GM23338 (cell line): ENCODE measurements around the gene SOX1. TPM values are rescaled to one million over a fixed set of nuclear protein-coding genes. Genes with fewer than 3 reads are reported as not detected.

Experiments used
- ATAC-seq: fragments of 200-7000 bp; cut with Tn5 transposase; 3 replicates; pipeline ENCODE4 v1.9.1; 2020
- DNase-seq: peaks from one replicate; pipeline ENCODE4 v3.0.0-alpha.2; 2015; ENCODE audit warnings: low spot score
- H2AFZ ChIP-seq: fragments of 200-600 bp; sonication (generic); 2 replicates; pipeline ENCODE4 v1.8.0; 2016; ENCODE audit warnings: antibody characterized with exemption, mild to moderate bottlenecking, moderate library complexity
- H3F3A ChIP-seq: fragments of 200-600 bp; sonication (generic); replicated peaks from 2 replicates; pipeline ENCODE4 v1.8.0; 2017; ENCODE audit warnings: antibody characterized with exemption, mixed run types, low read depth
- H3K27ac ChIP-seq: fragments of 200-600 bp; sonication (generic); 2 replicates; pipeline ENCODE4 v1.6.1; 2016; ENCODE audit warnings: low read depth
- H3K27me3 ChIP-seq: fragments of 200-600 bp; sonication (generic); 2 replicates; pipeline ENCODE4 v1.8.0; 2016; ENCODE audit warnings: mild to moderate bottlenecking, mixed run types, moderate library complexity; ENCODE audit not compliant: insufficient read depth
- H3K36me3 ChIP-seq: fragments of 200-600 bp; sonication (generic); 2 replicates; pipeline ENCODE4 v1.8.0; 2016; ENCODE audit warnings: mild to moderate bottlenecking; ENCODE audit not compliant: insufficient read depth
- H3K4me1 ChIP-seq: fragments of 200-600 bp; sonication (generic); 2 replicates; pipeline ENCODE4 v1.8.0; 2016; ENCODE audit warnings: mild to moderate bottlenecking, moderate library complexity; ENCODE audit not compliant: insufficient read depth
- H3K4me2 ChIP-seq: fragments of 200-600 bp; sonication (generic); 2 replicates; pipeline ENCODE4 v1.7.1; 2017; ENCODE audit warnings: mixed run types
- H3K4me3 ChIP-seq: fragments of 200-600 bp; sonication (generic); 2 replicates; pipeline ENCODE4 v1.6.1; 2016; ENCODE audit warnings: mixed run types
- H3K79me2 ChIP-seq: fragments of 200-600 bp; sonication (generic); replicated peaks from 2 replicates; pipeline ENCODE4 v1.8.0; 2017; ENCODE audit warnings: mild to moderate bottlenecking; ENCODE audit not compliant: insufficient read depth
- H3K9me2 ChIP-seq: fragments of 200-600 bp; sonication (generic); 2 replicates; pipeline ENCODE4 v1.8.0; 2017; ENCODE audit not compliant: insufficient read depth
- H4K20me1 ChIP-seq: fragments of 200-600 bp; sonication (generic); replicated peaks from 2 replicates; pipeline ENCODE4 v1.8.0; 2017; ENCODE audit warnings: mild to moderate bottlenecking; ENCODE audit not compliant: insufficient read depth
- H3K27ac Mint-ChIP-seq: 2 replicates; pipeline ENCODE4 v1.8.0; 2020; ENCODE audit warnings: inconsistent platforms, mild to moderate bottlenecking, moderate library complexity, mixed read lengths
- H3K27me3 Mint-ChIP-seq: 3 replicates; pipeline ENCODE4 v1.8.0; 2022; ENCODE audit warnings: low read depth, mild to moderate bottlenecking, moderate library complexity, mixed read lengths, inconsistent platforms; ENCODE audit not compliant: insufficient read depth, poor library complexity
- H3K36me3 Mint-ChIP-seq: 3 replicates; pipeline ENCODE4 v1.8.0; 2021; ENCODE audit warnings: low read depth, mild to moderate bottlenecking, inconsistent platforms, moderate library complexity, mixed read lengths
- H3K4me1 Mint-ChIP-seq: 3 replicates; pipeline ENCODE4 v1.8.0; 2020; ENCODE audit warnings: mild to moderate bottlenecking, inconsistent platforms, mixed read lengths
- H3K4me3 Mint-ChIP-seq: 3 replicates; pipeline ENCODE4 v1.8.0; 2021; ENCODE audit warnings: moderate library complexity, mild to moderate bottlenecking, inconsistent platforms, mixed read lengths
- H3K9me3 Mint-ChIP-seq: 3 replicates; pipeline ENCODE4 v1.8.0; 2020; ENCODE audit warnings: moderate library complexity, mild to moderate bottlenecking, inconsistent platforms, mixed read lengths
- CREB1 ChIP-seq: fragments of 250-450 bp; sonication (Bioruptor Pico); IDR thresholded peaks from 2 replicates; pipeline ENCODE4 v1.5.0; 2020; ENCODE audit warnings: low read depth, mild to moderate bottlenecking, moderate library complexity
- ETS1 ChIP-seq: IDR thresholded peaks from 2 replicates; pipeline ENCODE4 v1.6.1; 2016; ENCODE audit warnings: antibody characterized with exemption
- EZH2 ChIP-seq: fragments of 200-600 bp; sonication (generic); IDR thresholded peaks from one replicate; pipeline ENCODE4 v1.8.0; 2017; ENCODE audit warnings: antibody characterized with exemption, mild to moderate bottlenecking, low read depth; ENCODE audit not compliant: unreplicated experiment
- ZNF114 ChIP-seq: fragments of 250-450 bp; sonication (Bioruptor Pico); IDR thresholded peaks from 2 replicates; pipeline ENCODE4 v1.5.0; 2020; ENCODE audit warnings: mild to moderate bottlenecking, moderate library complexity
- polyA plus RNA-seq: library from polyadenylated mRNA; unstranded; fragments of >200 nt; fragmentation: Nextera tagmentation; extraction: Ambion mirVana; gene quantifications from 2 replicates; pipeline ENCODE4 v1.2.1, GENCODE V29; 2016
- total RNA-seq: library from RNA; depleted of rRNA; stranded (reverse); fragments of >200 nt; shearing (Covaris generic); gene quantifications from 2 replicates; pipeline ENCODE4 v1.2.3, GENCODE V29; 2014
- TF ChIP-seq, protein P1 (sequence below): fragments of 250-450 bp; sonication (Bioruptor Pico); IDR thresholded peaks from 2 replicates; pipeline ENCODE4 v1.5.0; 2020; ENCODE audit warnings: mild to moderate bottlenecking, moderate library complexity

The SOX1 gene
- total and polyA plus RNA-seq, 2 experiments from 2014 or later: 0.10 to 0.17 TPM

DNA sequence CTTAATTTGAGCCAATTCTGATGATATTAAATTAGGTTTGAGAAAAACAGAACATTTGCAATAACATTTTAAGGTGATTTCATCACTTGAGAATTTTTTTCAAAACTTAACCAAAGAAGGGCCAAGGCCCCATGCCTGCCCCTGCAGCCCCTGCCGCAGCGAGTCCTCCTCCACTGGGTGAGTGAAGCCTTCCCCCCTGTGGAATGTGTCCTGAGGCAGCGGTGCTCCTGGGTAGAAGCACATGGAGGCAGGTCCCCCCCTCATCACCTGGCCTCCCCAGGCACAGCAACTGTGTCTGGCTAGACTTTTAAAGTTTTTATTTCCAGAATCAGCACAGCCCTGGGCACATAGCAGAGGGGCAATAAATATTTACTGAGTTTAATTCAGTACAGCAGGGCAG, 10.8 kb downstream of the SOX1 start:
- Histone ChIP-seq H3K27ac (no peak overlapping the region), H3K79me2 (no peaks in the 10 kb centered on the region), H4K20me1 (0 out of 2 replicates have a peak, but pooled peaks cover 7% of the 10 kb centered on the region), H3K27me3 (peaks cover 55% of the 10 kb centered on the region), H3K4me3 (peak overlapping the region; percentile 38; the same call in 1 of the 2 replicates), H3F3A (peaks cover 9% of the 10 kb centered on the region), H2AFZ (no peak overlapping the region; the same call in 1 of the 2 replicates), H3K4me1 (peaks cover 31% of the 10 kb centered on the region), H3K4me2 (peak overlapping the region; percentile 63), H3K9me2 (no peaks in the 10 kb centered on the region), H3K36me3 (no peaks in the 10 kb centered on the region)
- no peak for DNase-seq
- no peaks in the 10 kb centered on the region for H3K9me3 Mint-ChIP-seq
- no peaks in the 10 kb centered on the region; the same call in 2 of the 3 replicates for H3K36me3 Mint-ChIP-seq
- no peak overlapping the region for H3K4me3 Mint-ChIP-seq
- H3K27ac Mint-ChIP-seq: no peak overlapping the region
- H3K4me1 Mint-ChIP-seq: peaks cover 22% of the 10 kb centered on the region
- H3K27me3 Mint-ChIP-seq: peaks cover 37% of the 10 kb centered on the region
- TF ChIP-seq ZNF114 (CRISPR knock-in tag): no peak
- peak; percentile 1 for ATAC-seq

GRCh38 chr13:112078216-112078615, 11.3 kb downstream of the SOX1 start:
- no peaks in the 10 kb centered on the region for H3K36me3 ChIP-seq
- H3K4me1 ChIP-seq: peaks cover 31% of the 10 kb centered on the region
- DNase-seq (no peak), ATAC-seq (peak; percentile 44)
- Mint-ChIP-seq H3K27ac (no peak overlapping the region), H3K27me3 (peaks cover 37% of the 10 kb centered on the region), H3K9me3 (0 out of 3 replicates have a peak, but pooled peaks cover 1% of the 10 kb centered on the region), H3K36me3 (no peaks in the 10 kb centered on the region; the same call in 2 of the 3 replicates), H3K4me1 (peaks cover 22% of the 10 kb centered on the region), H3K4me3 (no peak overlapping the region)
- H4K20me1 ChIP-seq: 0 out of 2 replicates have a peak, but pooled peaks cover 7% of the 10 kb centered on the region
- peaks cover 55% of the 10 kb centered on the region for H3K27me3 ChIP-seq
- no peak overlapping the region for H3K27ac ChIP-seq
- TF ChIP-seq ETS1 (no peak), EZH2 (peak; percentile 30)
- peak overlapping the region; percentile 38; the same call in 1 of the 2 replicates for H3K4me3 ChIP-seq
- no peaks in the 10 kb centered on the region for H3K79me2 ChIP-seq
- peak overlapping the region; percentile 63 for H3K4me2 ChIP-seq
- H3K9me2 ChIP-seq: no peaks in the 10 kb centered on the region
- peaks cover 9% of the 10 kb centered on the region for H3F3A ChIP-seq
- H2AFZ ChIP-seq: peak overlapping the region; percentile 76; the same call in 1 of the 2 replicates

DNA sequence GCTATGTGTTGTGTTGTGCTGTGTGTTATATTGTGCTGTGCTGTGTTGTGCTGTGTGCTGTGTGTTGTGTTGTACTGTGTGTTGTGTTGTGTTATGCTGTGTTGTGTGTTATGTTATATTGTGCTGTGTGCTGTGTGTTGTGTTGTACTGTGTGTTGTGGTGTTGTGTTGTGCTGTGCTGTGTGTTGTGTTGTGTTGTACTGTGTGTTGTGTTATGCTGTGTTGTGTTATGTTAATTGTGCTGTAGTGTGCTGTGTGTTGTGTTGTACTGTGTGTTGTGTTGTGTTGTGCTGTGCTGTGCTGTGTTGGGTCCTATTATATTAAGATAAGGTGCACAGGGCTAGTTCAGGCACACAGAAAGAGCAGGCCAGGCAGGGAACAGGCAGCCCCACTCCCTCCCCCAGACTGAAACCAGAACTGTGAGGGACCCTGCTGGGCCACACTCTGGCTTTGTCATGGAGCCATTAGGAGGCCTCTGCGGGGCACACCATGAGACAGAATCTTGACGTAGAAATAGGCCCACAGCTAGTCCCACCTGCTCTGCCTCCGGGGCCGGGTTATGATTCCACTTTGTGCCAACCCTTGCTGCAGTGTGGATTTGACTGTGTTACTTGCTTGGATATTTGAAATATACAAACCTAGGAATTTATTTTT, 12.1 kb downstream of the SOX1 start:
- no peak overlapping the region for H3K4me3 Mint-ChIP-seq

More for the DNA sequence above, 12.1 kb downstream of the SOX1 start:
- Histone ChIP-seq H3K4me2 (peak overlapping the region; percentile 50), H3F3A (peaks cover 5% of the 10 kb centered on the region), H3K79me2 (no peaks in the 10 kb centered on the region), H2AFZ (no peak overlapping the region), H4K20me1 (0 out of 2 replicates have a peak, but pooled peaks cover 7% of the 10 kb centered on the region), H3K27ac (no peak overlapping the region), H3K36me3 (no peaks in the 10 kb centered on the region), H3K4me3 (no peak overlapping the region), H3K9me2 (no peaks in the 10 kb centered on the region), H3K27me3 (peaks cover 50% of the 10 kb centered on the region), H3K4me1 (peaks cover 27% of the 10 kb centered on the region)
- Mint-ChIP-seq H3K9me3 (peaks cover 9% of the 10 kb centered on the region), H3K27me3 (peaks cover 32% of the 10 kb centered on the region), H3K27ac (no peak overlapping the region), H3K36me3 (peaks cover 4% of the 10 kb centered on the region; the same call in 1 of the 3 replicates), H3K4me1 (peaks cover 18% of the 10 kb centered on the region)
- DNase-seq: peak; percentile 74
- TF ChIP-seq CREB1 (CRISPR knock-in tag) (peak; percentile 65; the same call in 1 of the 2 replicates), EZH2 (no peak), ZNF114 (CRISPR knock-in tag) (no peak), ETS1 (no peak)
- TF ChIP-seq, protein P1, sequence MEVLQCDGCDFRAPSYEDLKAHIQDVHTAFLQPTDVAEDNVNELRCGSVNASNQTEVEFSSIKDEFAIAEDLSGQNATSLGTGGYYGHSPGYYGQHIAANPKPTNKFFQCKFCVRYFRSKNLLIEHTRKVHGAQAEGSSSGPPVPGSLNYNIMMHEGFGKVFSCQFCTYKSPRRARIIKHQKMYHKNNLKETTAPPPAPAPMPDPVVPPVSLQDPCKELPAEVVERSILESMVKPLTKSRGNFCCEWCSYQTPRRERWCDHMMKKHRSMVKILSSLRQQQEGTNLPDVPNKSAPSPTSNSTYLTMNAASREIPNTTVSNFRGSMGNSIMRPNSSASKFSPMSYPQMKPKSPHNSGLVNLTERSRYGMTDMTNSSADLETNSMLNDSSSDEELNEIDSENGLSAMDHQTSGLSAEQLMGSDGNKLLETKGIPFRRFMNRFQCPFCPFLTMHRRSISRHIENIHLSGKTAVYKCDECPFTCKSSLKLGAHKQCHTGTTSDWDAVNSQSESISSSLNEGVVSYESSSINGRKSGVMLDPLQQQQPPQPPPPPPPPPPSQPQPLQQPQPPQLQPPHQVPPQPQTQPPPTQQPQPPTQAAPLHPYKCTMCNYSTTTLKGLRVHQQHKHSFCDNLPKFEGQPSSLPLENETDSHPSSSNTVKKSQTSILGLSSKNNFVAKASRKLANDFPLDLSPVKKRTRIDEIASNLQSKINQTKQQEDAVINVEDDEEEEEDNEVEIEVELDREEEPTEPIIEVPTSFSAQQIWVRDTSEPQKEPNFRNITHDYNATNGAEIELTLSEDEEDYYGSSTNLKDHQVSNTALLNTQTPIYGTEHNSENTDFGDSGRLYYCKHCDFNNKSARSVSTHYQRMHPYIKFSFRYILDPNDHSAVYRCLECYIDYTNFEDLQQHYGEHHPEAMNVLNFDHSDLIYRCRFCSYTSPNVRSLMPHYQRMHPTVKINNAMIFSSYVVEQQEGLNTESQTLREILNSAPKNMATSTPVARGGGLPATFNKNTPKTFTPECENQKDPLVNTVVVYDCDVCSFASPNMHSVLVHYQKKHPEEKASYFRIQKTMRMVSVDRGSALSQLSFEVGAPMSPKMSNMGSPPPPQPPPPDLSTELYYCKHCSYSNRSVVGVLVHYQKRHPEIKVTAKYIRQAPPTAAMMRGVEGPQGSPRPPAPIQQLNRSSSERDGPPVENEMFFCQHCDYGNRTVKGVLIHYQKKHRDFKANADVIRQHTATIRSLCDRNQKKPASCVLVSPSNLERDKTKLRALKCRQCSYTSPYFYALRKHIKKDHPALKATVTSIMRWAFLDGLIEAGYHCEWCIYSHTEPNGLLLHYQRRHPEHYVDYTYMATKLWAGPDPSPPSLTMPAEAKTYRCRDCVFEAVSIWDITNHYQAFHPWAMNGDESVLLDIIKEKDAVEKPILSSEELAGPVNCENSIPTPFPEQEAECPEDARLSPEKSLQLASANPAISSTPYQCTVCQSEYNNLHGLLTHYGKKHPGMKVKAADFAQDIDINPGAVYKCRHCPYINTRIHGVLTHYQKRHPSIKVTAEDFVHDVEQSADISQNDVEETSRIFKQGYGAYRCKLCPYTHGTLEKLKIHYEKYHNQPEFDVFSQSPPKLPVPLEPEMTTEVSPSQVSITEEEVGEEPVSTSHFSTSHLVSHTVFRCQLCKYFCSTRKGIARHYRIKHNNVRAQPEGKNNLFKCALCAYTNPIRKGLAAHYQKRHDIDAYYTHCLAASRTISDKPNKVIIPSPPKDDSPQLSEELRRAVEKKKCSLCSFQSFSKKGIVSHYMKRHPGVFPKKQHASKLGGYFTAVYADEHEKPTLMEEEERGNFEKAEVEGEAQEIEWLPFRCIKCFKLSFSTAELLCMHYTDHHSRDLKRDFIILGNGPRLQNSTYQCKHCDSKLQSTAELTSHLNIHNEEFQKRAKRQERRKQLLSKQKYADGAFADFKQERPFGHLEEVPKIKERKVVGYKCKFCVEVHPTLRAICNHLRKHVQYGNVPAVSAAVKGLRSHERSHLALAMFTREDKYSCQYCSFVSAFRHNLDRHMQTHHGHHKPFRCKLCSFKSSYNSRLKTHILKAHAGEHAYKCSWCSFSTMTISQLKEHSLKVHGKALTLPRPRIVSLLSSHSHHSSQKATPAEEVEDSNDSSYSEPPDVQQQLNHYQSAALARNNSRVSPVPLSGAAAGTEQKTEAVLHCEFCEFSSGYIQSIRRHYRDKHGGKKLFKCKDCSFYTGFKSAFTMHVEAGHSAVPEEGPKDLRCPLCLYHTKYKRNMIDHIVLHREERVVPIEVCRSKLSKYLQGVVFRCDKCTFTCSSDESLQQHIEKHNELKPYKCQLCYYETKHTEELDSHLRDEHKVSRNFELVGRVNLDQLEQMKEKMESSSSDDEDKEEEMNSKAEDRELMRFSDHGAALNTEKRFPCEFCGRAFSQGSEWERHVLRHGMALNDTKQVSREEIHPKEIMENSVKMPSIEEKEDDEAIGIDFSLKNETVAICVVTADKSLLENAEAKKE (CRISPR knock-in tag): no peak
- peak; percentile 86 for ATAC-seq
